CD4-positive, alpha-beta T cell treated with Interleukin-4 for 1 hour (primary cell): ENCODE data around the gene RNU6-9.

Source experiments
- DNase-seq, 2 donors: peaks; one replicate each; pipeline ENCODE4 v3.0.0-alpha.2; 2020 to 2022

Gene RNU6-9

DNA sequence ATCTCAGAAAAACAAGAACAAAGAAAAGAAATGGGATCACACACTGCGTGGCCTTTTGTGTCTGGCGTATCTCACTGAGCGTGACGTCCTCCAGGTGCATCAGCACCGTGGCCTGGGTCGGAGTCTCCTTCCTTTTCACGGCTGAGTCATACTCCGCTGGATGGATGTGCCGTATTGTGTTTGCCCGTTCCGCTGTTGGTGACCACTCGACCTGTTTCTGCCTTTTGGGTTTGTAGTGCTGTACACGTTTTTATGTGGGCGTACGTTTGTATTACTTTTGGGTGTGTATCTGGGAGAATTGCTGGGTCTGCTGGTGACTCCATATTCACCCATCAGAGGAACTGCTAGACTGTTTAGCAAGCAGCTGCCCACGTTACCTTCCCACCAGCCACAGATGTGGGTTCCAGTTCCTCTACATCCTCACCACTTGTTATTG is 44.0 kb downstream of the RNU6-9 start:
- peak; percentile 50 to 64 for DNase-seq

DNA sequence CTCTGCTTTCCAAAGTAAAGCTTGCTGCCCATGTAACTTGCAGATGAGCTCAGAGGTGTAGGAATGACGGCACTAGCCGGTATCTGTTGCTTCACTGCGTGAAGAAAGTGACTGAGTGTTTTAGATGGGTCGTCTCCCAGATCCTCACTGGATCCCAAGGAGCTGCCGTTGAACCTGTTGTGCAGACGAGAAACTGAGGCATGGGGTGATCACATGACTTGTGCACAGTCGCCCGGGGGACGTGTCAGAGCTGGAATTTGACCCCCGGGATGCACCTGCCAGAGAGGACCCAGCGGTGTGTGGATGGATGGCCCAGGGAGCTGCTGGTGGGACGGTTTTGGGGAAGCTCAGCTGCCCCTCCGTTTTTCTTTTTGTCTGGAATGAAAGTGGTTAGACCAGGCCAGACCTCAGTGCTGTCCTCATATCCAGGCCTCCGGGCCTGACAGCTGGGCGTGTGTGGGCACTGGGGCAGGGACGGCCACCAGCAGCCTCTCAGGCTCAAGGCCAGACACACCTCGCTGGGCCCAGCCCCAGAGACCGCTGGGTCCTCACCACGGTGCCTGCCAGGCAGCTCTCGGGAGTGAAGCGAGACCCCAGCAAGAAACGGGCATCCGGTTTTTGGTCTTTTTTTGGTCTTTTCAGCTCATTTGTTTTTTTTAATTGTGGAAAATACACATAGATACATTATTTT is 45.1 kb downstream of the RNU6-9 start:
- DNase-seq, result no peak

DNA sequence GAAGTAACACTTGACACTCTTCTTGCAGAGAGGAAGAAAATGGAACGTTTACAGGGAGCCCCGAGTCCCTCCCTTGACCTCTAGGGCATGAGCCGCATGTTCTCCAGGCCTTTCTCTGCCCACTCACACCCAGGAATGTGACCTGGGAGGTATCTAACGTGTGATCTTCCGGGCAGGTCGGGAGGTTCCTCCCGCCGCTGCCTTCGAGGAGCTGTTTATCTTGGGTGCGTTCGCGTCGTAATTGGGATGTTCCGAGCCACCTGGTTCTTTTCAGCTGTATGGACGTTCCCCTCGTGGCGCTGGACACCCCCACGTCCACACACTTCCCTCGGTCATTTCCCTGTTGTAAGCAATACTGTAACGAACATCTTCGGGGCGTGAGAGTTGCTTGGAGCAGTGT is 46.2 kb downstream of the RNU6-9 start:
- DNase-seq, result no peak

DNA sequence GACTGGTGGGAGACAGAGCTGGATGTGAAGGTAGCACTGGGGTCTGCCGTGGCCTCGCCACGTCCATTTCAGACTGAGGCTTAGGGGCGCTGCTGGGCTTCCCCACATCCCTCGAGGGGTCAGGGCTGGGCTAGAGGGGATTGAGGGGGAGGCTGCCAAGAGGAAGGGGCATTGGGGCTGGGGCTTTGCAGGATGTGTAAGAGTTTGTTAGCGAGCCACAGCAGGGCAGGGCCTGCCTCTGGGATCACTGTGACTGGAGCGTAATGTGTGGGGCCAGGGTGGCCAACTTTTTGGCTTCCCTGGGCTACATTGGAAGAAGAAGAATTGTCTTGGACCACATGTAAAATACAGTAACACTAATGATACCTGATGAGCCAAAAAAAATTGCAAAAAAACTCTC is 46.6 kb downstream of the RNU6-9 start:
- DNase-seq, result no peak

DNA sequence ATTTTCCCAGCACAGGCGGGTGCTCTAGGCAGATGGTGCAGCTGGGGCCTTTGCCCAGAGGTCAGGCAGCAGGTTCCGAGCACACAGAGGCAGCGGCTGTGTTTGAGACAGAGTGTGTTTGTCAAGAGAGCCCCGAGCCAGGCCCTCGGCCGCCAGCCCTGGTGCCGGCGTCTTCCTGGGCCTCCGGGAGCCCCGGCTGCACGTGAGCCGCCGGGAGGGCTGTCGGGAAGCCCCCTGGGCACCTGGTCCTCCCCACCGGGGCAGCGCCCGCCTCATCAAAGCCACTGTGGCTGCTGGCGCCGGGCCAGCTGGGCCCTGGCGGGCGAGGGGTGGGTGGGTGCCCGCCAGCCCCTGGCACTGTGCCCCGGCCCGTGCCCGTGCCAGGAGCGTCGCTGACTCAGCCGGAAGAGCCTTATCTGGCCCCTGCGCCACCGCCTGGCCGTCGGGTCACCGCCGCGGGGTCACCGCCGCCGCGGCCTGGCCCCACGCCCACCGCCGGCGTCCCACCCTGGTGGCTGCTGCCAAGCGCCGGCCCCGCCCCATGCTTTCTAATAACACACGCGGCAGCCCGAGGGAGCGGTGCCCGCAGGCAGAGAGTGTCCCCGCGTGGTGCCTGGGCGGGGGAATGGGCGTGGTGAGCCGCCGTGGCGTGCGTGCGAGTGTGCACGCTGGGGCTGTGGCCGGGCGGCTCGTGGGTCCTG is 47.5 kb downstream of the RNU6-9 start:
- peak; percentile 72 to 81 for DNase-seq

DNA sequence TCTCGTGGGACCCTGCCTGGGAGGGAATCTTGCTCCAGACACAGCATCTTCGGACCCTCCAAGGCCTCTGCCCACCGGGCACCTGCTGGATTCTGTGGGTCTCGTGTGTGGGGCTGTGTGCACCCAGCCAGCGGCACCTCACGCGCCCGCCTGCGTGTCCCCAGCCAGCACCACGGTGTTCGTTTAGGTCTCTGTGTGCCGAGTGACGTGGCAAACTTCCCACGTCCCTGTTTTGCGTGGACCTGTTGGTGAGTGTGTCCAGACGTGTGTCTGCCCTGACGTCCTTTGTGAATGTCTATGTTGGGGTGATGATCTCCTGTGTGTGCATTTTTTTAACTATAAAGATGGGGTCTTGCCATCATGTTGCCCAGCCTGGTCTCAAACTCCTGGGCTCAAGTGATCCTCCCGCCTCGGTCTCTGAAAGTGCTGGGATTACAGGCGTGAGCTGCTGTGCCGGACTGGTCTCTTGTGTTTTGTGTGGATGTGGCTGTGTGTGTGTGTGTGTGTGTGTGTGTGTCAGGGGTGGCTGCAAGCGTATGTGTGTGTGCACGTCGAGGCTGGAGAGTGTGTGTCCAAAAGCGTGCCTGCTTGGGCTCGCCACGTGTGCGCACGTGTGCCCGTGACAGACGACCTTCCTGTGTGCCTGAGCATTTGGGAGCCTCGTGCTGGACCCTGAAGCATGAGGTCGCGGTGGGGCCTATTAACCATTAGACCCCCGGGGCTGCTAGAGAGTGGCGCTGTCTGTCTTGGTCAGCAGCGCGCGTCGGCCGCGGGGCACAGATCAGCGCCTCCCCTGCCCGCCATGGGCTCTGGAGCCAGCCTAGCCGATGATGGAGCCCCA is 48.2 kb downstream of the RNU6-9 start:
- DNase-seq, result no peak

DNA sequence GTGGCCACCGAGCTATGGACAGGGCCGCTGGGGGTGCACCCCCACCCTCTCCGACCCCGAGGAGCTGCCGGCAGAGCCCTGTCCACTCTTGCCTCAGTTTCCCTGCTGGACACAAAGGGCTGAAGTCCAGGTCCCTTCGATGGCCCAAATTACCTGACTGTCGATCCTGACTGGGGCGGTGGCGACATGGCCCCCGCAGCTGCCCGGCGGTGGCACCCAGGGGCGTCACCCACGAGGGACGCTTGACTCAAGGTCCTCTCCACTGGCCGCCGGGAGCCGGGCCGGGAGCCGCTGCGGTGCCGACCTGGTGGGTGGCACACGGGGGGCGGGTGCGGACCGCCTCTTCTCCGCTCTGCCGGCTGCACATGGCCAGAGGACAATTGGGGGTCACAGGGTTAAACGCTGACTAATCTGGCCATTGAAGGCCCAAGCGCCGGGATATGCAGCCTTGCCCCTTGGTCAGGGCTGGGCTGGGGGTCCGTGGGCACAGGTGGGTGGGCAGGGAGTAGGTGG is 48.9 kb downstream of the RNU6-9 start:
- DNase-seq, result no peak
